HepG2 (cell line): ENCODE measurements around the gene ELMO2. TPM values are rescaled to one million over a fixed set of nuclear protein-coding genes. Genes with fewer than 3 reads are reported as not detected.
A peak's percentile ranks its signal among the peaks of the same experiment; 100 is the strongest.

ENCODE experiments used
- ATF2 ChIP-seq: sonication (generic); formaldehyde crosslinking; IDR thresholded peaks from 2 replicates; pipeline ENCODE4 v1.4.0; 2020; ENCODE audit warnings: missing genetic modification reagents
- CAMTA2 ChIP-seq: sonication (generic); formaldehyde crosslinking; IDR thresholded peaks from 2 replicates; pipeline ENCODE4 v1.4.0; 2020; ENCODE audit warnings: mild to moderate bottlenecking, missing genetic modification reagents, borderline replicate concordance
- KLF16 ChIP-seq, 2 experiments: sonication (generic) in 1 of 2; formaldehyde crosslinking in 1 of 2; IDR thresholded peaks; 2 replicates each; pipeline versions ENCODE4 v1.6.1 to v1.8.0; 2016 to 2023; ENCODE audit warnings: missing genetic modification reagents in 2 of 2, missing compliant biosample characterization in 1 of 2
- PAWR ChIP-seq: sonication (generic); formaldehyde crosslinking; IDR thresholded peaks from 2 replicates; pipeline ENCODE4 v1.4.0; 2020; ENCODE audit warnings: missing genetic modification reagents, mild to moderate bottlenecking, borderline replicate concordance
- ZIK1 ChIP-seq: sonication (generic); formaldehyde crosslinking; IDR thresholded peaks from 2 replicates; pipeline ENCODE4 v1.5.0; 2020; ENCODE audit warnings: mild to moderate bottlenecking, low read depth, missing genetic modification reagents, borderline replicate concordance
- ZNF263 ChIP-seq: sonication (generic); formaldehyde crosslinking; IDR thresholded peaks from 2 replicates; pipeline ENCODE4 v1.4.0; 2020; ENCODE audit warnings: missing genetic modification reagents
- ZNF264 ChIP-seq: sonication (generic); formaldehyde crosslinking; IDR thresholded peaks from 2 replicates; pipeline ENCODE4 v1.4.0; 2020; ENCODE audit warnings: missing genetic modification reagents
- ZNF430 ChIP-seq: sonication (generic); formaldehyde crosslinking; IDR thresholded peaks from 2 replicates; pipeline ENCODE4 v1.9.0; 2021; ENCODE audit warnings: mild to moderate bottlenecking, missing genetic modification reagents
- ZNF550 ChIP-seq: sonication (generic); formaldehyde crosslinking; IDR thresholded peaks from 2 replicates; pipeline ENCODE4 v1.4.0; 2020; ENCODE audit warnings: mild to moderate bottlenecking, missing genetic modification reagents, borderline replicate concordance
- ZNF609 ChIP-seq: sonication (generic); formaldehyde crosslinking; IDR thresholded peaks from 2 replicates; pipeline ENCODE4 v1.4.0; 2020; ENCODE audit warnings: mild to moderate bottlenecking, missing genetic modification reagents, borderline replicate concordance
- ZNF782 ChIP-seq: sonication (generic); formaldehyde crosslinking; IDR thresholded peaks from 2 replicates; pipeline ENCODE4 v1.4.0; 2020; ENCODE audit warnings: missing genetic modification reagents, mild to moderate bottlenecking, borderline replicate concordance
- polyA plus RNA-seq, 8 experiments: library from polyadenylated mRNA; depleted of rRNA in 3 of 8; stranded (reverse) in 7 of 8; unstranded in 1 of 8; fragments of >200 nt; fragmentation: Illumina TruSeq in 4 of 8; extraction: Trizol in 4 of 8; gene quantifications; 2 replicates each; pipeline versions ENCODE4 v1.2.1 to v1.2.3, GENCODE V29; 2011 to 2016; ENCODE audit warnings: low read depth in 4 of 8, missing spikeins in 1 of 8, mixed read lengths in 1 of 8; ENCODE audit not compliant: insufficient read depth in 1 of 8
- total RNA-seq, 5 experiments: library from RNA; depleted of rRNA; stranded (reverse); fragments of >200 nt; fragmentation: Illumina TruSeq; extraction: Trizol; gene quantifications; 2 replicates each; pipeline ENCODE4 v1.2.3, GENCODE V29; 2016; ENCODE audit warnings: low read depth in 1 of 5
- TF ChIP-seq, protein P1 (sequence below): sonication (generic); formaldehyde crosslinking; IDR thresholded peaks from 2 replicates; pipeline ENCODE4 v1.5.1; 2020; ENCODE audit warnings: mild to moderate bottlenecking, missing genetic modification reagents, borderline replicate concordance

ELMO2 gene
- total and polyA plus RNA-seq, 2 of the 13 experiments (the other 11 are each of a cell fraction or from before 2014, with no cell fraction given) = 30.6 to 35.7 TPM

- no peak for TF ChIP-seq ZNF782 (CRISPR knock-in tag)
- no peak for TF ChIP-seq ZNF550 (CRISPR knock-in tag)
- no peak for TF ChIP-seq ATF2 (CRISPR knock-in tag)
- no peak for TF ChIP-seq ZIK1
- TF ChIP-seq PAWR = no peak
- no peak for TF ChIP-seq CAMTA2 (CRISPR knock-in tag)
- TF ChIP-seq ZNF263 (CRISPR knock-in tag) = 0 out of 2 replicates have a peak, but pooled peaks have one; percentile 8
- TF ChIP-seq ZNF609 (CRISPR knock-in tag) = no peak
- 0 out of 2 replicates have a peak, but pooled peaks have one; percentile 28 for TF ChIP-seq ZNF430 (CRISPR knock-in tag)
- no peak for TF ChIP-seq KLF16 (CRISPR knock-in tag; IDR thresholded peaks at IDR 0.05)
- TF ChIP-seq, protein P1, sequence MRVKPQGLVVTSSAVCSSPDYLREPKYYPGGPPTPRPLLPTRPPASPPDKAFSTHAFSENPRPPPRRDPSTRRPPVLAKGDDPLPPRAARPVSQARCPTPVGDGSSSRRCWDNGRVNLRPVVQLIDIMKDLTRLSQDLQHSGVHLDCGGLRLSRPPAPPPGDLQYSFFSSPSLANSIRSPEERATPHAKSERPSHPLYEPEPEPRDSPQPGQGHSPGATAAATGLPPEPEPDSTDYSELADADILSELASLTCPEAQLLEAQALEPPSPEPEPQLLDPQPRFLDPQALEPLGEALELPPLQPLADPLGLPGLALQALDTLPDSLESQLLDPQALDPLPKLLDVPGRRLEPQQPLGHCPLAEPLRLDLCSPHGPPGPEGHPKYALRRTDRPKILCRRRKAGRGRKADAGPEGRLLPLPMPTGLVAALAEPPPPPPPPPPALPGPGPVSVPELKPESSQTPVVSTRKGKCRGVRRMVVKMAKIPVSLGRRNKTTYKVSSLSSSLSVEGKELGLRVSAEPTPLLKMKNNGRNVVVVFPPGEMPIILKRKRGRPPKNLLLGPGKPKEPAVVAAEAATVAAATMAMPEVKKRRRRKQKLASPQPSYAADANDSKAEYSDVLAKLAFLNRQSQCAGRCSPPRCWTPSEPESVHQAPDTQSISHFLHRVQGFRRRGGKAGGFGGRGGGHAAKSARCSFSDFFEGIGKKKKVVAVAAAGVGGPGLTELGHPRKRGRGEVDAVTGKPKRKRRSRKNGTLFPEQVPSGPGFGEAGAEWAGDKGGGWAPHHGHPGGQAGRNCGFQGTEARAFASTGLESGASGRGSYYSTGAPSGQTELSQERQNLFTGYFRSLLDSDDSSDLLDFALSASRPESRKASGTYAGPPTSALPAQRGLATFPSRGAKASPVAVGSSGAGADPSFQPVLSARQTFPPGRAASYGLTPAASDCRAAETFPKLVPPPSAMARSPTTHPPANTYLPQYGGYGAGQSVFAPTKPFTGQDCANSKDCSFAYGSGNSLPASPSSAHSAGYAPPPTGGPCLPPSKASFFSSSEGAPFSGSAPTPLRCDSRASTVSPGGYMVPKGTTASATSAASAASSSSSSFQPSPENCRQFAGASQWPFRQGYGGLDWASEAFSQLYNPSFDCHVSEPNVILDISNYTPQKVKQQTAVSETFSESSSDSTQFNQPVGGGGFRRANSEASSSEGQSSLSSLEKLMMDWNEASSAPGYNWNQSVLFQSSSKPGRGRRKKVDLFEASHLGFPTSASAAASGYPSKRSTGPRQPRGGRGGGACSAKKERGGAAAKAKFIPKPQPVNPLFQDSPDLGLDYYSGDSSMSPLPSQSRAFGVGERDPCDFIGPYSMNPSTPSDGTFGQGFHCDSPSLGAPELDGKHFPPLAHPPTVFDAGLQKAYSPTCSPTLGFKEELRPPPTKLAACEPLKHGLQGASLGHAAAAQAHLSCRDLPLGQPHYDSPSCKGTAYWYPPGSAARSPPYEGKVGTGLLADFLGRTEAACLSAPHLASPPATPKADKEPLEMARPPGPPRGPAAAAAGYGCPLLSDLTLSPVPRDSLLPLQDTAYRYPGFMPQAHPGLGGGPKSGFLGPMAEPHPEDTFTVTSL (CRISPR knock-in tag) = no peak
- no peak for TF ChIP-seq ZNF264
Observed at GRCh38 chr20:46331611-46332361, 74.6 kb downstream of the ELMO2 start (continued).
